Left lung (tissue), 10 donors: ENCODE measurements around the gene UPF2. TPM values are rescaled to one million over a fixed set of nuclear protein-coding genes. Genes with fewer than 3 reads are reported as not detected.

ENCODE experiments used
- ATAC-seq: fragments of 200-7000 bp; cut with Tn5 transposase; one replicate; pipeline ENCODE4 v1.9.1; 2020; ENCODE audit warnings: moderate library complexity
- DNase-seq, 4 donors: peaks; one replicate each; pipeline ENCODE4 v3.0.0-alpha.2; 2013 to 2020
- H3K27ac ChIP-seq, 2 donors: fragments of 200-600 bp; sonication (generic) in 1 of 2; one replicate each; pipeline versions ENCODE4 v1.5.0 to v1.8.0; 2020 to 2021
- H3K27me3 ChIP-seq, 2 donors: fragments of 200-600 bp; sonication (generic) in 1 of 2; one replicate each; pipeline versions ENCODE4 v1.5.0 to v1.8.0; 2020 to 2021
- H3K36me3 ChIP-seq, 2 donors: fragments of 200-600 bp; sonication (generic) in 1 of 2; one replicate each; pipeline versions ENCODE4 v1.5.0 to v1.8.0; 2020 to 2021
- H3K4me1 ChIP-seq, 2 donors: fragments of 200-600 bp; one replicate each; pipeline ENCODE4 v1.8.0; 2021
- H3K4me3 ChIP-seq, 2 donors: fragments of 200-600 bp; sonication (generic) in 1 of 2; one replicate each; pipeline versions ENCODE4 v1.5.0 to v1.8.0; 2020 to 2021; ENCODE audit warnings: mild to moderate bottlenecking in 1 of 2
- H3K9me3 ChIP-seq, 2 donors: fragments of 200-600 bp; sonication (generic) in 1 of 2; one replicate each; pipeline versions ENCODE4 v1.5.0 to v1.8.0; 2020 to 2021
- intact Hi-C, 2 donors: fragments of 100-400 bp; cut with DNase I; formaldehyde crosslinking; loops; one replicate each; pipeline versions ENCODE4 v1.11.2 to v1.14.2; 2022
- polyA plus RNA-seq, 6 donors: library from polyadenylated mRNA; unstranded; fragments of 120-200 nt; gene quantifications; one replicate each; pipeline ENCODE4 v1.2.1, GENCODE V29; 2013; ENCODE audit not compliant: insufficient read length in 6 of 6
- total RNA-seq, 2 donors: library from RNA; stranded (reverse); fragmentation: NEBNext Ultra II Directional; extraction: Animal tissue kit (Norgen Biotek cat#: 25700); gene quantifications; one replicate each; pipeline ENCODE4 v1.2.1, GENCODE V29; 2021
- TF ChIP-seq, protein P1 (sequence below), 2 donors: fragments of 200-600 bp; sonication (generic) in 1 of 2; IDR thresholded peaks; one replicate each; pipeline versions ENCODE4 v1.5.0 to v1.8.0; 2021; ENCODE audit warnings: antibody characterized with exemption in 2 of 2
- donor health status: DM: no; HTN: yes; CAD: no.
- donor health status: DM: no; HTN: no; CAD: no.

Gene UPF2
- total and polyA plus RNA-seq, 8 donors = 14.5 to 44.3 (median 33.2) TPM

- Histone ChIP-seq H3K27me3 (no peaks in the 10 kb centered on the region), H3K9me3 (no peaks in the 10 kb centered on the region), H3K27ac (no peak overlapping the region), H3K4me1 (no peaks in the 10 kb centered on the region), H3K4me3 (no peak overlapping the region), H3K36me3 (peaks cover 0 to 72% of the 10 kb centered on the region in 2 donors)
- TF ChIP-seq, protein P1, sequence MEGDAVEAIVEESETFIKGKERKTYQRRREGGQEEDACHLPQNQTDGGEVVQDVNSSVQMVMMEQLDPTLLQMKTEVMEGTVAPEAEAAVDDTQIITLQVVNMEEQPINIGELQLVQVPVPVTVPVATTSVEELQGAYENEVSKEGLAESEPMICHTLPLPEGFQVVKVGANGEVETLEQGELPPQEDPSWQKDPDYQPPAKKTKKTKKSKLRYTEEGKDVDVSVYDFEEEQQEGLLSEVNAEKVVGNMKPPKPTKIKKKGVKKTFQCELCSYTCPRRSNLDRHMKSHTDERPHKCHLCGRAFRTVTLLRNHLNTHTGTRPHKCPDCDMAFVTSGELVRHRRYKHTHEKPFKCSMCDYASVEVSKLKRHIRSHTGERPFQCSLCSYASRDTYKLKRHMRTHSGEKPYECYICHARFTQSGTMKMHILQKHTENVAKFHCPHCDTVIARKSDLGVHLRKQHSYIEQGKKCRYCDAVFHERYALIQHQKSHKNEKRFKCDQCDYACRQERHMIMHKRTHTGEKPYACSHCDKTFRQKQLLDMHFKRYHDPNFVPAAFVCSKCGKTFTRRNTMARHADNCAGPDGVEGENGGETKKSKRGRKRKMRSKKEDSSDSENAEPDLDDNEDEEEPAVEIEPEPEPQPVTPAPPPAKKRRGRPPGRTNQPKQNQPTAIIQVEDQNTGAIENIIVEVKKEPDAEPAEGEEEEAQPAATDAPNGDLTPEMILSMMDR (IDR thresholded peaks at IDR 0.05) = no peak
- ATAC-seq (no peak), DNase-seq (no peak)
- intact Hi-C loops = no loop called here
Measured at GRCh38 chr10:11933577-11934223, 108.9 kb downstream of the UPF2 start.

- H3K36me3 ChIP-seq = peaks cover 0 to 81% of the 10 kb centered on the region in 2 donors
- DNase-seq (no peak), ATAC-seq (peak; percentile 58)
- TF ChIP-seq, protein P1 (IDR thresholded peaks at IDR 0.05) = no peak
- no peak overlapping the region for H3K4me3 ChIP-seq
- H3K27me3 ChIP-seq = no peaks in the 10 kb centered on the region
- H3K27ac ChIP-seq = peak overlapping the region in 1 of 2 donors; percentile 31
- no peaks in the 10 kb centered on the region for H3K9me3 ChIP-seq
- no peaks in the 10 kb centered on the region for H3K4me1 ChIP-seq
- intact Hi-C loops = no loop called here
Measured at GRCh38 chr10:11931038-11931437, 111.6 kb downstream of the UPF2 start.

DNA sequence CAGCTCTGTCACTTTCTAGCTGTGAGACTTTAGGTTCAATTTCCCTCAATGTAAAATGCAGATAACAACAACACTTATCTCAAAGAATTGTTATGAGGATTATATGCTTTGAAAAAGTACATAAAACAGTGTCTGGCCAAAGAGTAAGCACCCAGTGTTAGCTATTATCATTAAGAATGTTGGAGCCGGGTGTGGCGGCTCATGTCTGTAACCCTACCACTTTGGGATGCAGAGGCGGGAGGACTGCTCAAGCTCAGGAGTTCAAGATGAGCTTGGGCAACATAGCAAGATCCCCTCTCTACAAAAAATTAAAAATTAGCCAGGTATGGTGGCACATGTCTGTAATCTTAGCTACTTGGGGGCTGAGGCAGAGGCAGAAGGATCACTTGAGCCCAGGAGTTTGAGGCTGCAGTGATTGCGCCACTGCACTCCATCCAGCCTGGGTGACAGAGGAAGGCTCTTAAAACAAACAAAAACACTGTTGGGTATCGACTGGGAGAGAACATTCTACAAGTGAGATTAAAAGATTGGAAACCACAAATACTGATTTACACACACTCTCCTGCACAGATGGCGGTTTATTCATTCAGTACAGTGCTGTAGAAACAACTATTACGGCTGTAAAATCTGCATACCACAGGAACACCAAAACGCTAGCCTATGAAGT lies 112.2 kb downstream of the UPF2 start:
- no peaks in the 10 kb centered on the region for H3K4me1 ChIP-seq
- no peaks in the 10 kb centered on the region for H3K27me3 ChIP-seq
- no peaks in the 10 kb centered on the region for H3K9me3 ChIP-seq
- peak overlapping the region in 1 of 2 donors; percentile 31 for H3K27ac ChIP-seq
- H3K4me3 ChIP-seq = no peak overlapping the region
- intact Hi-C loops = no loop called here
- ATAC-seq (peak; percentile 87), DNase-seq (peak in 1 of 4 donors; percentile 52)
- TF ChIP-seq, protein P1 (IDR thresholded peaks at IDR 0.05) = no peak
- H3K36me3 ChIP-seq = peaks cover 0 to 81% of the 10 kb centered on the region in 2 donors

GRCh38 chr10:11927746-11928145 lies 114.9 kb downstream of the UPF2 start:
- no peak overlapping the region for H3K4me3 ChIP-seq
- DNase-seq (no peak), ATAC-seq (no peak)
- TF ChIP-seq, protein P1 (IDR thresholded peaks at IDR 0.05) = no peak
- H3K9me3 ChIP-seq = no peaks in the 10 kb centered on the region
- H3K27me3 ChIP-seq = no peaks in the 10 kb centered on the region
- intact Hi-C loops = no loop called here
- no peaks in the 10 kb centered on the region for H3K4me1 ChIP-seq
- H3K27ac ChIP-seq = no peak overlapping the region
- H3K36me3 ChIP-seq = peaks cover 0 to 89% of the 10 kb centered on the region in 2 donors

GRCh38 chr10:11921800-11922392 lies 120.7 kb downstream of the UPF2 start:
- H3K9me3 ChIP-seq = no peaks in the 10 kb centered on the region
- H3K36me3 ChIP-seq = peaks cover 0 to 75% of the 10 kb centered on the region in 2 donors
- ATAC-seq (no peak), DNase-seq (peak in 2 of 4 donors; percentile 17 to 35)
- intact Hi-C loops = no loop called here
- H3K27ac ChIP-seq = no peak overlapping the region
- H3K27me3 ChIP-seq = no peaks in the 10 kb centered on the region
- TF ChIP-seq, protein P1 (IDR thresholded peaks at IDR 0.05) = no peak
- H3K4me3 ChIP-seq = no peak overlapping the region
- H3K4me1 ChIP-seq = no peaks in the 10 kb centered on the region
